Skin of body (tissue), 2 donors: ENCODE results near the gene METRNL. TPM values are rescaled to one million over a fixed set of nuclear protein-coding genes. Genes with fewer than 3 reads are reported as not detected.

Source experiments
- DNase-seq: peaks from one replicate; lab custom pipeline; 2025; lab: John Stamatoyannopoulos, UW
- total RNA-seq: library from RNA; depleted of rRNA; stranded (reverse); fragments of >200 nt; gene quantifications from one replicate; pipeline ENCODE4 v1.2.3, GENCODE V29; 2014

The METRNL gene
- total RNA-seq, 1 donor from 2014 or later = 83.2 TPM

DNA sequence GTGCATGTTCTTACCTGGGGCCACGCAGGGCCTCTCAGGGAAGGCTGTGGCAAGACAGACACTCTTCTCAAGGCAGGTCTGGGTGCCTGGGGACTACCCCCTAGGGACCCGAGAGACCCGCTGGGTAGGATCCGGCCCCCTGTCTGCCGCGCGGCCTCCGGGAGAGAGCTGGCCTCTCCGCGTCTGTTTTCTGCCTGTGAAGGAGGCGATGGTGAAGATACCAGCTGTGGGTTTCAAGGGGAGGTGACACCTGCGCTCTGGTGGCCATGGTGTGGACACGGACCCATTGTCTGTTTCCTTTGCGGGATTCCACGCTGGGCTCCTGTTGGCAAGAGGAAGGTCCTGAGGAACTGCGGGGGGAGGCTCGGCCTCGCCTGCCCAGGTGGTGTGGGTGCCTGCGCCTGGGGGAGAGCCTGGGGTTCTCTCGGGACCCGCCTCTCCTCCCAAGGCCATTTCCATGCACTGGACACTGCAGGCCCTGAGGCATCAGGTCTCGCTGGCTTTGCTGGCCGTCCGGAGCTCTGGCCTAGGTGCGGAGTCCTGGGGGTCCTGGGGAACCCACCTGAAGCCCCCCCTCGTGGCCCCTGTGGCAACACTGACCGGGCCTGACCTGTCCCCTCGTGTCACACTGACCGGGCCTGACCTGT, 12.2 kb upstream of the METRNL start:
- no peak for DNase-seq

DNA sequence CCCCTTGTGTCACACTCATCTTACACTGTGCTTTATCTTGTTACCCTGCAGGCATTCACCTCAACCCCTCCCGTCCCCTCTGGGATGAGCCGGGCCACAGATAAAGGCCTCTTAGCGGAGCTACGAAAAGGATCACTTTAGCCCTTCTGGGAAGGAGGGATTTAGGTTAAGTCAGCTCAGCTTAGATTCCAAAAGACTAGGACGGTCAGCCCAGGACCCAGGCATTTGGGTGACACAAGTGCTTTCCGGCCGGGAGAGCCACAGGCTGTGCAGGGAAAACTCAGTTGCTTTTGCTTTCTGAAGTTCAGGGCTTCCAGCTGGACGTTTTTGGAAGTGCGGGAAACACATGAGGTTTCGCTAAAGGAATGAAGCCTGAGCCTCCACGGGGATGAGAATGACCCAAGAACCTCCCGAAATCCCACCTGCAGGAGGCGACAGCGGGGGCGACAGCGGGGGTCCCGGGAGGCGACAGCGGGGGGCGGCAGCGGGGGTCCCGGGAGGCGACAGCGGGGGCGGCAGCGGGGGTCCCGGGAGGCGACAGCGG, 11.6 kb upstream of the METRNL start:
- no peak for DNase-seq

DNA sequence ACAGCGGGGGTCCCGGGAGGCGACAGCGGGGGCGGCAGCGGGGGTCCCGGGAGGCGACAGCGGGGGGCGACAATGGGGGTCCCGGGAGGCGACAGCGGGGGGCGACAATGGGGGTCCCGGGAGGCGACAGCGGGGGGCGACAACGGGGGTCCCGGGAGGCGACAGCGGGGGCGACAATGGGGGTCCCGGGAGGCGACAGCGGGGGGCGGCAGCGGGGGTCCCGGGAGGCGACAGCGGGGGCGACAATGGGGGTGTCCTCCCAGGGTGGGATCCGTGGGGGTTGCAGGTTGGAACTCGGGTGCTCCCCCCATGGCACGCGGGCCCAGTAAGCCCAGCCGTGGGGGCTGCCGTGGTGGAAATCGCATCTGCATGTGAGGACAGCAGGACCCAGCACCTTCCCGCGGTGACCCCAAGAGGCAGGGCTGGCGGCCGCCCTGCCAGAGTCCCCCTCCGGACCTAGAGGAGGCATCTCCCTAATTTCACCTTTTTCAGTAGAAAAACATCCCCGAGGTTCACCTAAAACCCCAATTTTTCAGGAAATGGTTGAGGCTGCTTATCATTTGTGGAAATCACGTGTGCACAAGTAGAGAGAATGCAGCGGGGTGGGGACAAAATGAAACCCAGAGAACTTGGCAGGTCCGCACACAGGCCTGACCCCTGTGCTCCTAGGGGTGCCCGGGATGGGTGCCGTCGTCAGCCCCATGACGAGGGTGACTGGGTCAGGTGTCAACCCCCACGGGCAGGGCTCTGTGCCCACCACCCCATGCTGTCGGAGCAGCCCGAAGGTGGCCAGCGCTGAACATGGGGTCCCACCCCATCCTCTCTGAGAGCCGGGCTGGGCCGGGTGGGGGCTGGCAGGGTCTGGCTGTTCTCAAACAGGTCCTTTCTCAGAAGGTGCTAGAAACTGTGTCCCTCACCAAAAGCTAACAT, 10.5 kb upstream of the METRNL start:
- no peak for DNase-seq

DNA sequence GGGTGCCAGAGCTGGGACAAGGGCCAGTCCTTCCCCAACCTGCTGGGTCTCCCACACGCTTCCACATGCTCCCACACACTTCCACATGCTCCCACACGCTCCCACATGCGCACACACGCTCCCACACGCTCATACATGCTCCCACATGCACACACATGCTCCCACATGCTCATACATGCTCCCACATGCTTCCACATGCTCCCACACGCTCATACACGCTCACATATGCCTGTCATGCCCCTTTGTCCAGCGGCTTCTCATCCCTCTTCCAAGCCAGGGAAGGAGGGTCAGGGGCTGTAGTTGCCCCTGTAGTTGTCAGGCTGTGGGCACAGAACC, 9.9 kb upstream of the METRNL start:
- DNase-seq = no peak

DNA sequence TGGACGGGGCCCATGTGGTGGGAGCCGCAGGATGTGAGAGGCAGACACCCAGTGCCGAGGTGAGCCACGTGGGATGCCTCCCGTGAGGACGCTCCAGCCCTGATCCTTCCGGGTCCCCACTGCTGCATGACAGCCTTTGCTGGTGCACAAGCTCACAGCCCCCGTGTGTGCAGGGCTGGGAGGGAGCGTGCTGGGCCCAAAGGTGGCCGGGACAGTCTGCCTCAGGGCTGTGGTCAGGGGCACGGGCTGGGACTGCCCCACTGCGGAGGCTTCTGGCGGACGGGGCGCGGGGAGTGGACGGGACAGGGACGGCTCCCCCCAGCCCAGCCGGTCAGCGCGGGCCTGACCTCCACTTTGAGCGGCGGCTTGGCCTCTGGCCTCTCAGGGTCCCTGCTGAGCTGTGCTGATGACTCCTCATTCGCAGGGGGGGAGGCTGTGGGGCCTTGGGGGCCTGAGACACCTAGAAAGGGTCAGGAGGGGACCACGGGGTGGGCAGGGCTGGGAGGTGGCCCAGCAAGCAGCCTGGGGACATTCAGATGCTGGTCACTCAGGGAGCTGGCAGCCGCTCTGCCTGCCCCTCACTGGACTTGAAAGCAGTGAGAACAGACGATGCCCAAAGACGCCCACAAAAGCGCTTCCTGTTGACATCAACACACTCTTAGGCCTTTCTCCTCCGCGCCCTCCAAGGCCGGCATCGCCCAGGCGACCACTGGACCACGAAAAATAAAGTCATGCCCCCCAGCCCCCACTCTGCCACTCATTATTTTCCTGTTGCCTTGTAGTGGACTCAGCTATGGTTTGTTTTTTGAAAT, 9.3 kb upstream of the METRNL start:
- DNase-seq = no peak

DNA sequence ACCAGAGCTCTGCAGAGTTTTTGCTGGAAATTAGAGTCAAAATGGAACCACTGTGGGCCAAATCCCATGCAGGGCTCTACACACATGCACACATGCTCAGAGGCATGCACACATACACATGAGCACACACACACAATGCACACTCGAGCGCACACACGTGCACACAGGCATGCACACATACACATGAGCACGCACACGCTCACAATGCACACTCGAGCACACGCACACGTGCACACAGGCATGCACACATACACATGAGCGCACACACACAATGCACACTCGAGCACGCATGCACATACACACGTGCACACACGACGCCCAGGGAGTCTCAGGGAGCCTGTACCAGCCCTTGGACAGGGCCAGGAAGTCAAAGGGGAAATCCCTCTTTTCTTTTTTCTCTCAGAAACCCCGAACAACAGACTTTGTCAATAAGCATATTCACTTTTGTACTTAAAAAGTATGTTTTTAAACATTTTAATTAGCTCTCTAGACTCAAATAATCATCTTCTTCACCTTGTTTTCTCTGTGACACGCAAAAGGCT, 8.5 kb upstream of the METRNL start:
- DNase-seq = no peak

DNA sequence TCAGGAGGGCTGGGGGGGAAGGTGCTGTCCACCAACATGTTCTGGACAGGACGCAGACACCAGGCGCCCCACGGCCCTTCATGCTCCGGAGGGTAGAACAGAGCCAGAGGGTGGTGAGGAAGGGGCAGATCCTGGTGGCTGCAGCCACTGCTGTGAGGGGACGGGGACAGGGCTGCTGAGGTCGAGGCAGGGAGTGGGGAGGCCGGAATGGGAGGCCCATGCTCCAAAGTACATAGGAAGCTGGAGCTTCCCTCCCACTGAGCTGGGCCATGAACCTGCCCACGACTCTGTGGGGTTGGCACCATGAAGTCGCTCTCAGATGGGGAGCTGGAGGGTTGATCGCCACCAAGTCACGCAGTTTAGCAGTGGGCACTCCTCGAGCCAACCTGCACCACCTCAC, 8.0 kb upstream of the METRNL start:
- DNase-seq = no peak

DNA sequence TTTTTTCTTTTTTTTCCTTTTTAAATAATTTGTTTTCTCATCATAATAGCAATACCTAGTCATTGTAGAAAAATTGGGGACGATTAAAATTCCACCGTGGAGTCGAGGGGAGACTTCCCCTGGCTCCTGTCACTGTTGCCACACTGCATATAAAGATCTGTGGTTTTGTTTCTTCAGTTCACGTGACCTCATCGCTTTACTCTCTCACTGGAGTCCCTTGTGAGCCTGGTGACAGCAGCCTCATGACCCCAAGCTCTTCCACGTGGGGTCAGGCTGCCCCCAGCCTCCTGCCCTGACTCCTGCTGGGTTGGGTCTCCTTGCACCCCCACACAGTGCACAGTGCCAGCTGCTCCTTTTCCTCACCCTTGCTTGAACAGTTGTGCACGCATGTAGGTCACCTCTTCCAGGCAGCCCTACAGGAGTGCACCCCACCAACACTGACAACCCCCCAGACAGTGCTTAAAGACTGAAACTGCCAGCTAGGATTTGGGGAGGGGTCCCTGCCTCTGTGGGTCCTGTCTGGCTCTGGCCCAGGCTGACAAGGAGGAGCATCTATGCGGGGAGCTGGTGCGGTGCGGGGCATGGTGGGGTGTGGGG, 7.3 kb upstream of the METRNL start:
- DNase-seq = no peak

DNA sequence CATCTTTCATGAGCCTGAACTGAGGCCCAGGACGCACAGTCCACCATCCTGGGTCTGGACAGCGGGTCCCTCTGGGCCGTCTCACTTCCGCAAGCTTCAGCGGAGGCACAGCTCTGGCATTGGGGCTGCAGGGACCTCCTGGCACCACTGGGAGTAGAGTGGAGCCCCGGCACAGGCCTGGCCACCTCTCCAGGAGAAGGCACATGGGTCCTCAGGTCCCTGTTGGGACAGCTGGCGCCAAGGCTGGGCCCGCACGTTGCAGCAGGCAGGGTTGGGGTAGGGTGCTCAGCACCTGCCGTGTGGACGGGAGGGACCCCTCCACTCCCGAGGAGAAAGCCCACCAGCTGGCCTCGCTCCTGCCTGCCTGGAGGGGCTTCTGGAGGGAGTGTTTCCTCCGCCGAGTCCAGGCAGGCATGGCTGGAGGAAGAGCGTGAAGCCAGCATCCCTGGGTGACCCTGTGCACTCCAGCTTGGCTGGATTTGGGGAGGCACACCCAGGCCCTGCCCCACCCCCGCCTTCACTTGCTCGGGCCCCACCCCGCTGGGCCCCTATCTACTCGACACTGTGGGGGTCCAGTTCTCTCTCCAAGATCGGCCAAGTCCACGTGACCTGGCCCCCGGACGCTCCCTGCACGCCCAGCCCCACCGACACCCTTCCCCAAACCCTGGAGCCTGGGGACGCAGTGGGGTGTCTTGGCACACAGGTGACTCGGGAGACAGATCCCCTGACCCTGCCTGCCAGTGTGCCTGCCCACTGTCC, 6.6 kb upstream of the METRNL start:
- DNase-seq = no peak

DNA sequence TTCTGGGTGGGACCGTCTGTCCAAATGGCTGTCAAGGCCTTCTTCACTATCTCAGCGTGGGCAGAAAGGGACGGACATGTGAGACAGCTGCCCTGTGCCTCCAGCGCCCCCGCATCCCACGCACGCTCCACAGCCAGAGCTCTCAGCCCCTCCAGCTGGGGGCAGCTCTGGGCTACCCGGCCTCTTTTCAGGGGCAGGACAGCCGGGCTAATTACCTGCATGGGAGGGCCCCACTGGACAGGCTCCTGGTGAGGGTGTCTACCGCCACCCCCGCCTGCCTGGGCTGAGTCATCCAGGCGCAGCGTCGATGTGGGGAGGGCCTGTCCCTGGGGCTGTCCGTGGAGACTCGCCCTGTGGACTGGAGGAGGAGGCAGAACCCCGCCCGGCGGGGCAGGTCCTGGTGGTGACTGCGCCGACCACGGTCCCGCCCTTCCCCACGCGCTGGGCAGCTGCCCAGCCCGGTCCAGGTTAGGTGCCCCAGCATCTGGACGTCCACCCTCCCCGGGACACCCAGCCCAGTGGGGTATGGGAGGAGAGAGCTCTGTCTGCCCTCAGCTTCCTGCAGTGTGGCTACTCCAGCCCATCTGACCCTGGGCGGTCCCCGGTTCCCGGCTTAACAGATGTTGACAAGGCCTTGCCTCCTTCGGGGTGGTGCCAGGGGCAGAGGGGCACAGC, 5.9 kb upstream of the METRNL start:
- DNase-seq = no peak

DNA sequence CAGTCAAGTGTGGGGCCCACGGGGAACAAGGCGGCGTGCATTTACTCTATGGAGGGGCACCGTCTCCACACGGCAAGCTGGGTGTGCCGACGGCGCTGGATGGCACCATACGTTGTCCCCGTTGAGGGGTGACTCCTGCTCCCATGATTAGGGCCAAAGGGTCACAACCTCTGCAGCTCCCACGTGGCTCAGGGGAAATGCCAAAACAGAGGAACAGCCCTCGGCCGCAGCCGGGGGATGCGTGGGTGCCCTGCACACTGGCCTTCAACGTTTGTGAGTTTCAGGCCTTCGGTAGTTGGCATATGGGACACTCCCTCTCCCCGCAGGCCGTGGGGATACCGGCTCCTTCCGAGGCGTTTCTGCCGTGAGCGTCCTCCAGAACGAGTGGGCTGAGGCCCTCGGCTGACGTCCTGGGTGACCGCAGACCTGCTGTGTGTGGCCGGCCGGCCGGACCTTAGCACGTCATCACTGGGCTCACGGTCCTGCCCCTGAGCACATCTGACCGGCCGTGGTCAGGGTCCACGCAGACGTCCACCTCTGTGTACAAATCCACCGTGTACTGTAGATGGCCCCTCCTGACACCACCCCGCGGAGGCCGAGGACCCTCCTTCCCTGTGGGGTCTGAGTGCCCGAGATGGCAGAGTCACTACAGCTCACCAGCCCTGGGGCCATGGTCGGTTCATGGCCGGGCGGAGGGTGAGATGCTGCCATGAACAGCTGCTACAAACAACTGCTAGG, 4.8 kb upstream of the METRNL start:
- no peak for DNase-seq

DNA sequence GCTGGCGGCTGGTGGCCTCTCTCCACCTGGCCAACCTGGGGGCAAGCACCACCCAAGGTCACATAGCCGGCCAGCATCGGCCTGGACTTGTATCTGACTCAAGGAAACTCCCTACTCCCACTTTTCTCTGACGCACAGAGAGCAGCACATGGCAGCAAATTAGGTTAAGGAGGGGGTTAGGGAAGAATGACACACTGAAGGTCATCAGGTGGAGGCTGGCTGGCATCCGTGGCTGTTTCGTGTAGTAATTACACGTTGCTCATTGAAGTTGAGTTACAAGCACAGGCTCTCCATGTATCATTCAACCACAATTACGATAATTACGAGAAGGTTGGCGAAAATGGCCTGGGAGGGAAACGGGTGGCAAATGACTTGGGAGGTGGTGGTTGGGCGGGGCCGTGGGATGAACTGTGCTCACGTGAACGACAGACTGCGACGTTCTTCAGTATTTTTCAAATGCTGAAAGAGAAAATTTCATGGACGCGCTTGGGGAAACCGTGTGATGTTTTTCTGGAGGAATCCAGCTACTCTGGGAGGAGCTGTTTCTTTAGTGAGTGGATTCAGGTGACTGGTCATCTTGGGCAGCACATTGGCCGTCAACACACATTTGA, 4.0 kb upstream of the METRNL start:
- DNase-seq = no peak

DNA sequence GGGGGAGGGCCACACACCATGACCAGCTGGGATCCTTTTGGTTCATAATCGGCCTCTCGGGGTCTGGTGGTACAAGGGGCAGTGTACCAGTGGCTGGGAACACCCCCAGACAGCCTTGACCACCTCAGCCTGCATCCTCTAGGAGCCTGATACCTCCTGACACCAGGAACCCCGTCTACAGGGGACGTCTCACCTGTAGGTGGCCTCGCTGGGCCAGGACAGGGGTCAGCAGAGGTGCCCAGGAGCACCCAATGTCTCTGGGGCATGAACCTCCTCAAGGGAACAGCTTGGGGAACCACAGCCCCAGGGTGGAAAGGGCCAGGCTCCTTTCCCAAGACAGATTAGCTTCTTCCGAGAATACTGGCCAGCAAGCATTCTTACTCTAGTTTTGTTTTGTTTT, 2.5 kb upstream of the METRNL start:
- no peak for DNase-seq

DNA sequence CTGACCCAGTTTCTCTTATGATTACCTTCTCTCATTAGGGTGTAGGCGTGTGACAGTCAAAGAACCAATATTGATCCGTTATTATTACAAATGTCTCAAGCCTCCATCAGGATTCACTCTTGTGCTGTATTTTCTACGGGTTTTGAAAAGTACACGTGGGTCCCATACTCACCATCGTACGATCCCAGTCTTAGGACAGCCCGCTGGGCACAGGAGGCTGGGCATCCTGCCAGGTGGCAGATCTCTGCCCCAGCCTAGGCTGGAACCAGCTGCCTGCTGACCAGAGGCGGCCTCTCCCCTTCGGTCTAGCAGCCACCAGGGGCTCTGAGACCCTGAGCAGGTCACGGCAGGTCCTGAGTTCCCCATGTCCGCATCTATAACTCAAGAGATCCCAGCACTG, 2.0 kb upstream of the METRNL start:
- DNase-seq = no peak

DNA sequence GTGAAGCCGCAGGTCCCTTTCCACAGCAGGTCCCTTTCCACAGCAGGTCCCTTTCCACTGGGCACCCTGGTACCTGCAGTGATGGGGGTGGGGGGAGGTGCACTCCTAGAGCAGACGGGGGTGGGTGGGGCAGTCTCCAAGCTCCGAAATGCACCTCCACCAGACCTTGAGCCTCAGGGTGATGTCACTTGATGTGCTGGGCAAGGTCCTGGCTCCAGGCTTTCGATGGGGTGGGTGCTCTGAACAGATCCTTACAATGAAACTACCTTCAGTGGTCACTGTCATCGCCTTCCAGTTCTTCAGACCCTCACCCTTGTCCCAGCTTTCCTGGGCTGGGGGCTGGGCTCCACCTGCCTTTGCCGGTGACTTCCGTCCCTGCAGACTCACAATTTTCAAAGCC, 1.5 kb upstream of the METRNL start:
- no peak for DNase-seq

DNA sequence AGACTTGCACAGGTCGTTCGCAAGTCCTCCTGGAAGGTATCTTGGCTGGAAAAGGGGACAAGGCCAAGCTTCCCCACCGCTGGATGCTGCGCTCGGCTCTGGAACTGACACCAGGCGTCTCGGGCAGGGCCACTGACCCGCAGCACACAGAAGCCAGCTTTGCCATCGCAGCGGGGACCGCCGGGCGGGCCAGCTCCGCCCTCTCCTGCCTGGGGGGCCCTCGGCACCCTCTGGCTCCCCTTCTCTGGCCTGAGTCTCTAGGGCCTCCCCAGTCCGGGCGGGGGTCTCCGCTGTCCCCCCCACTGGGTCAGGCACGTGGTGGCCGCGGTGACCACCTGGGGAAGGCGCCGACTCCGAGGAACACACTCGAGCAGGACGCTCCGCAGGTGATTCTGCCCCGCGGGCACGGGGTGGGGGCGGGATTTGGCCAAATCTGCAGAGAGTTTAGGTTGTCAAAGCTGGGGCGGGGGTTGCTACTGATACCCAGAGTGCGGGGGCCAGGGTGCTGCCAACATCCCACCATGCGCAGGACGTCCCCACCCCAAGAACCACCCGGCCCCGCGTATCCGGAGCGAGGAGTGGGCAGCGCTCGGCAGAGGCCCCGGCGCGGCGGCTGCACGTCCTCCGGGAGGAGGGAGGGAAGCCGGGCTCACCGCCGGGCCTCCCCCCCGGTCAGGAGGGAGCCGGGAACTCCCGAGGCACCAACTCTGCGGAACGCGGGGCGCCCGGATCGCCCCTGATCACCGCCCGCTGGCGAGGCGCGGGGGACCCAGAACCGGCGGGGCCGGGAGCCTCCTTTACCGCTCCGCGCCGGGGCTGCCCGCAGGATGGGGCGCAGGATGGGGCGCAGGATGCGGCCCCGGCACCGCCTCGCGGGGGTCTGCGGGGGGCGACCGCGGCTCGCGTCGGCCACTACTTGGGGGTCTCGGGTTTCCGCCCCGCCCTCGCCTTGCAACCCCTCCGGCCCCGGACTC, 744 bp upstream of the METRNL start:
- DNase-seq = no peak

DNA sequence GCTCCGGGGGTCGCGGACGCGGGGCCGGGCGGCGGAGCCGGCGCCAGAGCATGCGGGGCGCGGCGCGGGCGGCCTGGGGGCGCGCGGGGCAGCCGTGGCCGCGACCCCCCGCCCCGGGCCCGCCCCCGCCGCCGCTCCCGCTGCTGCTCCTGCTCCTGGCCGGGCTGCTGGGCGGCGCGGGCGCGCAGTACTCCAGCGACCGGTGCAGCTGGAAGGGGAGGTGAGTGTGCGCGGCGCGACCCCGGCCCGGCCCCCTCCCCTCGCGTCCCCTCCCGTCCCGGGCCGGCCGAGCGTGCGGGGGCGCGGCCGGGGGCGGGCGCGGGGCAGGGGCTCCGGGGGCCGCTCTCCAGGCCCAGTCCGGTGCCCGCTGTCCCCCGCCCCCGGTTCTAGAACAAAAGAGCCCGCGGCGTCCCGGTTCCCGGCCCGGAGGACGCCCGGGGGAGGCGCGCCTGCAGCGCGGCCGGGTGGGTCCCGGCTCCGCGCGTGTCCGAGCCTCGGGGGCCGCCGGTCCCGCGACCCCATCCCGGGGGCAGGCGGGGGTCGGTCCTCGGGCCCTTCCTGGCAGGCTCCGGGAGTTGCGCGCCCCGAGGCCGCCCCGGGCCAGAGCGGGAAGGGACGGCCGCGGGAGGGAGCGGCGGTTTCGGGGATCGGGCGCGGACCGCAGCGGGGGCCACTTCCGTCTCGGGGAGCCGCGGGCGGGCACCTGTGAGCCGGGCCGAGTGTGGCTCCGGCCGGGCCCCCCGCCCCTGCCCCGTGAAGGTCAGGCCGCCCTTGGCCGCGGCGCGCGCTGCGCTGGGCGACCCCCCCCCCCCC, 563 bp downstream of the METRNL start:
- DNase-seq = no peak
